Kidney (tissue), 14 donors: Measurements from ENCODE around the gene DNAAF8. TPM values are rescaled to one million over a fixed set of nuclear protein-coding genes. Genes with fewer than 3 reads are reported as not detected.

Experiments
- DNase-seq, 5 donors: peaks; one replicate each; pipeline ENCODE4 v3.0.0-alpha.2; 2013 to 2020
- FAIRE-seq: peaks from 2 replicates; lab custom pipeline; 2012; peaks lifted over from hg19 to GRCh38; lab: Jason Lieb, UNC
- H3K27ac ChIP-seq, 2 donors: one replicate each; pipeline ENCODE4 v1.7.0; 2013; ENCODE audit warnings: low read depth in 2 of 2, low read length in 2 of 2, inconsistent platforms in 1 of 2
- H3K27me3 ChIP-seq: one replicate; pipeline ENCODE4 v1.7.1; 2013; ENCODE audit warnings: low read length, inconsistent platforms; ENCODE audit not compliant: control insufficient read depth, insufficient read depth
- H3K36me3 ChIP-seq, 3 donors: one replicate each; pipeline versions ENCODE4 v1.7.0 to v1.7.1; 2013; ENCODE audit warnings: low read length in 3 of 3, control low read depth in 1 of 3, inconsistent platforms in 1 of 3; ENCODE audit not compliant: insufficient read depth in 3 of 3, control insufficient read depth in 2 of 3
- H3K4me1 ChIP-seq, 3 donors: one replicate each; pipeline versions ENCODE4 v1.7.0 to v1.7.1; 2013; ENCODE audit warnings: low read length in 3 of 3, inconsistent platforms in 1 of 3, low read depth in 1 of 3; ENCODE audit not compliant: control insufficient read depth in 2 of 3, insufficient read depth in 2 of 3
- H3K4me3 ChIP-seq, 3 donors: one replicate each; pipeline versions ENCODE4 v1.7.0 to v1.8.1; 2013; ENCODE audit warnings: low read length in 3 of 3, control low read depth in 1 of 3, inconsistent platforms in 1 of 3
- H3K9ac ChIP-seq, 3 donors: one replicate each; pipeline versions ENCODE4 v1.7.0 to v1.7.1; 2013; ENCODE audit warnings: low read length in 3 of 3, control low read depth in 1 of 3, inconsistent platforms in 1 of 3
- H3K9me3 ChIP-seq, 3 donors: one replicate each; pipeline versions ENCODE4 v1.7.0 to v1.7.1; 2013; ENCODE audit warnings: low read length in 3 of 3, control low read depth in 1 of 3, inconsistent platforms in 1 of 3; ENCODE audit not compliant: control insufficient read depth in 2 of 3, insufficient read depth in 1 of 3
- CTCF ChIP-seq: IDR thresholded peaks from 3 replicates; pipeline ENCODE4 v1.5.1; 2012; ENCODE audit warnings: mild to moderate bottlenecking, moderate library complexity, borderline replicate concordance; ENCODE audit not compliant: insufficient read depth; ENCODE audit errors: extremely low read depth
- intact Hi-C: fragments of 100-400 bp; cut with DNase I; formaldehyde crosslinking; loops from one replicate; pipeline ENCODE4 v1.11.1; 2022
- polyA plus RNA-seq: library from polyadenylated mRNA; stranded (reverse); fragments of 350-450 nt; fragmentation: Illumina TruSeq; extraction: RNeasy Lipid Tissue Mini Kit (QIAGEN cat#74804); gene quantifications from one replicate; pipeline ENCODE4 v1.2.3, GENCODE V29; 2014; ENCODE audit warnings: low read depth, low replicate concordance; ENCODE audit not compliant: insufficient read depth
- total RNA-seq: library from RNA; stranded (reverse); fragmentation: NEBNext Ultra II Directional; extraction: Animal tissue kit (Norgen Biotek cat#: 25700); gene quantifications from one replicate; pipeline ENCODE4 v1.2.1, GENCODE V29; 2021
- donor health status: control.
- donor health status: control.
- donor health status: control.
- donor health status: control.
- donor health status: control.
- donor health status: DM: yes; HTN: yes; CAD: no.
- donor health status: Normal renal cell carcinoma (clear cell type).

The DNAAF8 gene
- total and polyA plus RNA-seq, 2 donors from 2014 or later, result 1.8 to 4.0 TPM

- TF ChIP-seq CTCF, result no peak
- Histone ChIP-seq H3K4me1 (peaks cover 0 to 37% (median 10%) of the 10 kb centered on the region in 3 donors), H3K27me3 (no peaks in the 10 kb centered on the region), H3K9me3 (no peaks in the 10 kb centered on the region), H3K9ac (no peak overlapping the region), H3K27ac (no peak overlapping the region), H3K36me3 (peaks cover 3 to 35% (median 16%) of the 10 kb centered on the region in 3 donors), H3K4me3 (no peak overlapping the region)
- FAIRE-seq (no peak), DNase-seq (peak in 2 of 5 donors; percentile 59 to 71)
- intact Hi-C loops, result no loop called here
These were observed 37.2 kb upstream of the DNAAF8 start for GRCh38 chr16:4696905-4697847.

- TF ChIP-seq CTCF, result no peak
- Histone ChIP-seq H3K36me3 (peaks cover 3 to 35% (median 16%) of the 10 kb centered on the region in 3 donors), H3K4me3 (no peak overlapping the region), H3K27me3 (no peaks in the 10 kb centered on the region), H3K27ac (no peak overlapping the region), H3K4me1 (peaks cover 0 to 36% (median 16%) of the 10 kb centered on the region in 3 donors), H3K9me3 (no peaks in the 10 kb centered on the region), H3K9ac (no peak overlapping the region)
- intact Hi-C loops, result no loop called here
- FAIRE-seq (no peak), DNase-seq (peak in 2 of 5 donors; percentile 53 to 73)
These were observed 36.5 kb upstream of the DNAAF8 start for GRCh38 chr16:4697848-4698291.

DNA sequence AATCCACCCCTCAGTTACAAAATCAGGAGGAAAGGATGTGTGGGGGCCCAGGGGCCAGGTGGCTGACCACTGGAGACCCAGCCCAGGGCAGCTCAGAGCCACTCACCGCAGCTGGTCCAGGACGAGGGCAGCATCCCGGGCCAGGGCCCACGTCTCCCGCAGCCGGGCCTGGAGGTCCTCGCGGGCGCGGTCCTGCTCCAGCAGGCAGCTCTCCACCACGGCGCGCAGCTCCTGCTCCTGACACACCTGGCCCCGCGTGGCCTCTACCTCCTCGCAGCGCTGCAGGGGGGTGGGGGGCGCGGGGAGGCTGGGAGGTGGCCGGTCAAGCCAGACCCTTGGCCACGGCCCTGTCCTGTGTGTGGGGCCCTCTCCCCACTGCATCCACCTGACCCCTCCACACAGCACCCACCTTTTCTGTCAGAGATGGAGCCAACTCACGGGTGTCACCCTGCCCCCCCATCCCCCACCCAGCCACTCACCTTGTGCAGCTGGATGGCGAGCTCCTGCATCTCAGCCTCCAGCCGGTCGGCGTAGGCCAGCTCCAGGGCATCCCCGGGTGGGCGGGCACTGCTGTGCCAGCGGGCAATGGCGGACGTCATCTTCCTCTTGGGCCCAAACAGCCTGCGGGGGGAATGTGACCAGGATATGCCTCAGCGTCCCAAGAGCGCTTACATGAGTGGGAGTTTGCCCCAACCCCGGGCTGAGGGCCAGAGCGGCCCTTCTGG lies 35.9 kb upstream of the DNAAF8 start:
- intact Hi-C loops, result no loop called here
- DNase-seq, result peak in 2 of 5 donors; percentile 54 to 77
- Histone ChIP-seq H3K4me3 (no peak overlapping the region), H3K36me3 (peaks cover 3 to 35% (median 16%) of the 10 kb centered on the region in 3 donors), H3K27me3 (no peaks in the 10 kb centered on the region), H3K9me3 (no peaks in the 10 kb centered on the region), H3K9ac (no peak overlapping the region), H3K27ac (no peak overlapping the region), H3K4me1 (peaks cover 0 to 35% (median 19%) of the 10 kb centered on the region in 3 donors)
- no peak for TF ChIP-seq CTCF
- FAIRE-seq, result no peak
